Naive thymus-derived CD4-positive, alpha-beta T cell (primary cell): ENCODE results near the gene NOX5. TPM values are rescaled to one million over a fixed set of nuclear protein-coding genes. Genes with fewer than 3 reads are reported as not detected.

Experiments used
- ATAC-seq: fragments of 150-1000 bp; cut with Tn5 transposase; 2 replicates; pipeline ENCODE4 v1.10.0; 2021; ENCODE audit warnings: mild to moderate bottlenecking, moderate library complexity
- CTCF ChIA-PET: fragments of 350-600 bp; sonication (Branson Sonifier 250); formaldehyde crosslinking; loops from one replicate; lab custom pipeline; 2021; ENCODE audit warnings: antibody characterized with exemption; lab: Charles Lee
- POLR2A ChIA-PET: fragments of 350-600 bp; sonication (Branson Sonifier 250); formaldehyde crosslinking; loops from one replicate; lab custom pipeline; 2021; ENCODE audit warnings: antibody characterized with exemption, inconsistent platforms; lab: Charles Lee
- DNase-seq, 9 donors: peaks; one replicate each; pipeline versions ENCODE4 v3.0.0 to v3.0.0-alpha.2; 2020 to 2022; ENCODE audit warnings: mixed read lengths in 1 of 9
- H3K27ac ChIP-seq: one replicate; pipeline ENCODE4 v1.7.0; 2013; ENCODE audit warnings: mild to moderate bottlenecking, low read depth, low read length, moderate library complexity
- H3K27me3 ChIP-seq, 2 donors: one replicate each; pipeline ENCODE4 v1.7.0; 2013; ENCODE audit warnings: low read length in 2 of 2, mild to moderate bottlenecking in 2 of 2, moderate library complexity in 2 of 2; ENCODE audit not compliant: control insufficient read depth in 2 of 2, insufficient read depth in 2 of 2
- H3K36me3 ChIP-seq, 3 experiments: 1 replicate in 2 of 3; 2 replicates in 1 of 3; pipeline ENCODE4 v1.7.0; 2013; ENCODE audit warnings: low read length in 3 of 3, mild to moderate bottlenecking in 3 of 3, moderate library complexity in 1 of 3; ENCODE audit not compliant: insufficient read depth in 3 of 3, control insufficient read depth in 2 of 3
- H3K4me1 ChIP-seq, 2 donors: one replicate each; pipeline ENCODE4 v1.7.0; 2013; ENCODE audit warnings: low read length in 2 of 2, mild to moderate bottlenecking in 2 of 2, moderate library complexity in 1 of 2; ENCODE audit not compliant: control insufficient read depth in 2 of 2, insufficient read depth in 2 of 2
- H3K4me3 ChIP-seq: 2 replicates; pipeline ENCODE4 v1.7.0; 2013; ENCODE audit warnings: mild to moderate bottlenecking, low read length
- H3K9me3 ChIP-seq, 3 experiments: 1 replicate in 2 of 3; 2 replicates in 1 of 3; pipeline ENCODE4 v1.7.0; 2013; ENCODE audit warnings: low read length in 3 of 3; ENCODE audit not compliant: control insufficient read depth in 2 of 3
- H3K27ac Mint-ChIP-seq, 9 donors: one replicate each; pipeline ENCODE4 v1.8.0; 2020 to 2022; ENCODE audit warnings: mixed read lengths in 9 of 9, mild to moderate bottlenecking in 8 of 9, moderate library complexity in 5 of 9, inconsistent platforms in 2 of 9
- H3K27me3 Mint-ChIP-seq, 5 donors: one replicate each; pipeline ENCODE4 v1.8.0; 2021 to 2022; ENCODE audit warnings: mixed read lengths in 5 of 5, mild to moderate bottlenecking in 1 of 5
- H3K36me3 Mint-ChIP-seq, 5 donors: one replicate each; pipeline ENCODE4 v1.8.0; 2020 to 2022; ENCODE audit warnings: mixed read lengths in 5 of 5, mild to moderate bottlenecking in 3 of 5, inconsistent platforms in 1 of 5
- H3K4me1 Mint-ChIP-seq, 7 donors: one replicate each; pipeline ENCODE4 v1.8.0; 2020 to 2022; ENCODE audit warnings: mixed read lengths in 7 of 7, mild to moderate bottlenecking in 3 of 7, inconsistent platforms in 1 of 7
- H3K4me3 Mint-ChIP-seq, 10 donors: one replicate each; pipeline ENCODE4 v1.8.0; 2020 to 2022; ENCODE audit warnings: mild to moderate bottlenecking in 10 of 10, mixed read lengths in 10 of 10, moderate library complexity in 6 of 10, inconsistent platforms in 2 of 10
- H3K9me3 Mint-ChIP-seq, 11 donors: one replicate each; pipeline ENCODE4 v1.8.0; 2020 to 2022; ENCODE audit warnings: mixed read lengths in 11 of 11, mild to moderate bottlenecking in 4 of 11, inconsistent platforms in 1 of 11, moderate library complexity in 1 of 11
- intact Hi-C, 2 donors: fragments of 100-400 bp; cut with micrococcal nuclease; formaldehyde crosslinking; loops; one replicate each; pipeline ENCODE4 v1.15.1; 2023
- polyA plus RNA-seq, 2 donors: library from polyadenylated mRNA; unstranded; fragments of 300-500 nt; fragmentation: Illumina TruSeq; gene quantifications; one replicate each; pipeline ENCODE4 v1.2.3, GENCODE V29; 2021
- total RNA-seq, 6 experiments: library from RNA in 5 of 6; stranded (reverse) in 5 of 6; gene quantifications; 1 replicate in 5 of 6; 2 replicates in 1 of 6; pipeline ENCODE4 v1.2.3 and lab custom pipeline; 2021 to 2026

Gene NOX5
- total and polyA plus RNA-seq, 7 experiments from 2014 or later = 0.05 TPM; not detected in 6

- Histone ChIP-seq H3K4me3 (no peak overlapping the region), H3K27me3 (no peaks in the 10 kb centered on the region), H3K4me1 (no peaks in the 10 kb centered on the region), H3K9me3 (no peaks in the 10 kb centered on the region), H3K27ac (no peak overlapping the region), H3K36me3 (no peaks in the 10 kb centered on the region)
- H3K27me3 Mint-ChIP-seq = peaks cover 31 to 42% (median 32%) of the 10 kb centered on the region in 5 donors
- intact Hi-C loops = no loop called here
- POLR2A ChIA-PET = interaction anchor here (0.6 kb wide), 1 partner anchor 23 kb away, joined by 3 read pairs; no protein-coding TSS in a partner anchor
- DNase-seq (no peak), ATAC-seq (no peak)
- peaks cover 0 to 1% (median 0%) of the 10 kb centered on the region in 11 donors for H3K9me3 Mint-ChIP-seq
- no peak overlapping the region for H3K27ac Mint-ChIP-seq
- H3K4me1 Mint-ChIP-seq = peaks cover 0 to 4% (median 0%) of the 10 kb centered on the region in 7 donors
- no peaks in the 10 kb centered on the region for H3K36me3 Mint-ChIP-seq
- CTCF ChIA-PET = no interaction called here
- H3K4me3 Mint-ChIP-seq = no peak overlapping the region
Measured at GRCh38 chr15:69084404-69085030, 70.0 kb downstream of the NOX5 start.

GRCh38 chr15:69085325-69086081 is 71.0 kb downstream of the NOX5 start:
- intact Hi-C loops = no loop called here
- Mint-ChIP-seq H3K9me3 (peaks cover 0 to 1% (median 0%) of the 10 kb centered on the region in 11 donors), H3K27me3 (peaks cover 27 to 43% (median 35%) of the 10 kb centered on the region in 5 donors), H3K36me3 (no peaks in the 10 kb centered on the region), H3K27ac (no peak overlapping the region), H3K4me3 (no peak overlapping the region), H3K4me1 (peaks cover 0 to 4% (median 0%) of the 10 kb centered on the region in 7 donors)
- Histone ChIP-seq H3K4me1 (no peaks in the 10 kb centered on the region), H3K36me3 (no peaks in the 10 kb centered on the region), H3K27me3 (no peaks in the 10 kb centered on the region), H3K4me3 (no peak overlapping the region), H3K27ac (no peak overlapping the region), H3K9me3 (no peaks in the 10 kb centered on the region)
- DNase-seq = no peak
- ATAC-seq = no peak
- ChIA-PET POLR2A (no interaction called here), CTCF (no interaction called here)

GRCh38 chr15:69086427-69087204 is 72.1 kb downstream of the NOX5 start:
- Histone ChIP-seq H3K27ac (no peak overlapping the region), H3K4me3 (no peak overlapping the region), H3K36me3 (no peaks in the 10 kb centered on the region), H3K4me1 (no peaks in the 10 kb centered on the region), H3K9me3 (no peaks in the 10 kb centered on the region), H3K27me3 (no peaks in the 10 kb centered on the region)
- ATAC-seq = no peak
- Mint-ChIP-seq H3K4me3 (no peak overlapping the region), H3K36me3 (no peaks in the 10 kb centered on the region), H3K9me3 (peaks cover 0 to 1% (median 0%) of the 10 kb centered on the region in 11 donors), H3K27ac (no peak overlapping the region), H3K27me3 (peaks cover 25 to 37% (median 32%) of the 10 kb centered on the region in 5 donors), H3K4me1 (peaks cover 0 to 4% (median 0%) of the 10 kb centered on the region in 7 donors)
- DNase-seq = no peak
- intact Hi-C loops = no loop called here
- POLR2A ChIA-PET = no interaction called here
- CTCF ChIA-PET = no interaction called here

GRCh38 chr15:69087366-69087976 is 73.0 kb downstream of the NOX5 start:
- Histone ChIP-seq H3K36me3 (no peaks in the 10 kb centered on the region), H3K4me1 (no peaks in the 10 kb centered on the region), H3K27ac (no peak overlapping the region), H3K27me3 (no peaks in the 10 kb centered on the region), H3K4me3 (no peak overlapping the region), H3K9me3 (no peaks in the 10 kb centered on the region)
- Mint-ChIP-seq H3K27me3 (peaks cover 27 to 39% (median 34%) of the 10 kb centered on the region in 5 donors), H3K36me3 (no peaks in the 10 kb centered on the region), H3K4me3 (no peak overlapping the region), H3K9me3 (peaks cover 0 to 1% (median 0%) of the 10 kb centered on the region in 11 donors), H3K4me1 (peaks cover 0 to 2% (median 0%) of the 10 kb centered on the region in 7 donors), H3K27ac (no peak overlapping the region)
- ATAC-seq = no peak
- ChIA-PET CTCF (no interaction called here), POLR2A (no interaction called here)
- DNase-seq = no peak
- intact Hi-C loops = no loop called here

- no peak overlapping the region for H3K4me3 Mint-ChIP-seq
Measured at GRCh38 chr15:69088300-69088965, 73.9 kb downstream of the NOX5 start.

GRCh38 chr15:69089258-69089657 is 74.8 kb downstream of the NOX5 start:
- intact Hi-C loops = no loop called here
- POLR2A ChIA-PET = interaction anchor here (0.7 kb wide), 1 partner anchor 322 kb away, joined by 4 read pairs; no protein-coding TSS in a partner anchor

More at GRCh38 chr15:69088300-69088965, 73.9 kb downstream of the NOX5 start:
- no peaks in the 10 kb centered on the region for H3K36me3 Mint-ChIP-seq
- H3K9me3 ChIP-seq = no peaks in the 10 kb centered on the region
- intact Hi-C loops = no loop called here
- ATAC-seq (no peak), DNase-seq (no peak)
- no peaks in the 10 kb centered on the region for H3K36me3 ChIP-seq
- no peaks in the 10 kb centered on the region for H3K27me3 ChIP-seq
- POLR2A ChIA-PET = no interaction called here
- peaks cover 0 to 1% (median 0%) of the 10 kb centered on the region in 11 donors for H3K9me3 Mint-ChIP-seq
- H3K27me3 Mint-ChIP-seq = peaks cover 27 to 39% (median 34%) of the 10 kb centered on the region in 5 donors
- CTCF ChIA-PET = no interaction called here
- H3K27ac ChIP-seq = no peak overlapping the region
- peaks cover 0 to 2% (median 0%) of the 10 kb centered on the region in 7 donors for H3K4me1 Mint-ChIP-seq
- H3K4me3 ChIP-seq = no peak overlapping the region
- H3K27ac Mint-ChIP-seq = no peak overlapping the region
- H3K4me1 ChIP-seq = no peaks in the 10 kb centered on the region

More at GRCh38 chr15:69089258-69089657, 74.8 kb downstream of the NOX5 start:
- Histone ChIP-seq H3K4me3 (no peak overlapping the region), H3K27ac (no peak overlapping the region), H3K9me3 (no peaks in the 10 kb centered on the region), H3K36me3 (no peaks in the 10 kb centered on the region), H3K27me3 (no peaks in the 10 kb centered on the region), H3K4me1 (no peaks in the 10 kb centered on the region)
- peaks cover 0 to 1% (median 0%) of the 10 kb centered on the region in 11 donors for H3K9me3 Mint-ChIP-seq
- DNase-seq (no peak), ATAC-seq (no peak)
- no peaks in the 10 kb centered on the region for H3K36me3 Mint-ChIP-seq
- CTCF ChIA-PET = no interaction called here
- no peak overlapping the region for H3K27ac Mint-ChIP-seq
- no peak overlapping the region for H3K4me3 Mint-ChIP-seq
- H3K4me1 Mint-ChIP-seq = peaks cover 0 to 2% (median 0%) of the 10 kb centered on the region in 7 donors
- H3K27me3 Mint-ChIP-seq = peaks cover 27 to 41% (median 30%) of the 10 kb centered on the region in 5 donors
